Subcutaneous abdominal adipose tissue (tissue), 5 donors: ENCODE measurements around the gene MAPKAPK2.

Experiments used
- H3K27ac ChIP-seq: one replicate; pipeline ENCODE4 v1.7.0; 2013; ENCODE audit warnings: low read depth, mild to moderate bottlenecking, inconsistent platforms, low read length, moderate library complexity
- H3K27me3 ChIP-seq, 5 donors: one replicate each; pipeline ENCODE4 v1.7.0; 2013; ENCODE audit warnings: low read length in 5 of 5, inconsistent platforms in 1 of 5; ENCODE audit not compliant: control insufficient read depth in 5 of 5, insufficient read depth in 4 of 5
- H3K36me3 ChIP-seq, 5 donors: one replicate each; pipeline ENCODE4 v1.7.0; 2013; ENCODE audit warnings: low read length in 5 of 5; ENCODE audit not compliant: control insufficient read depth in 5 of 5, insufficient read depth in 5 of 5
- H3K4me1 ChIP-seq, 5 donors: one replicate each; pipeline ENCODE4 v1.7.0; 2013; ENCODE audit warnings: low read length in 5 of 5, mild to moderate bottlenecking in 3 of 5, moderate library complexity in 1 of 5; ENCODE audit not compliant: control insufficient read depth in 5 of 5, insufficient read depth in 5 of 5
- H3K4me3 ChIP-seq, 5 donors: one replicate each; pipeline ENCODE4 v1.7.0; 2013; ENCODE audit warnings: low read length in 5 of 5, low read depth in 1 of 5
- H3K9ac ChIP-seq, 5 donors: one replicate each; pipeline ENCODE4 v1.7.0; 2013; ENCODE audit warnings: low read length in 5 of 5, mild to moderate bottlenecking in 4 of 5, moderate library complexity in 3 of 5
- H3K9me3 ChIP-seq, 5 donors: one replicate each; pipeline ENCODE4 v1.7.0; 2013; ENCODE audit warnings: low read length in 5 of 5; ENCODE audit not compliant: control insufficient read depth in 5 of 5
- donor health status: healthy.
- donor health status: healthy.
- donor health status: healthy.
- donor health status: healthy.
- donor health status: healthy.

Gene MAPKAPK2

DNA sequence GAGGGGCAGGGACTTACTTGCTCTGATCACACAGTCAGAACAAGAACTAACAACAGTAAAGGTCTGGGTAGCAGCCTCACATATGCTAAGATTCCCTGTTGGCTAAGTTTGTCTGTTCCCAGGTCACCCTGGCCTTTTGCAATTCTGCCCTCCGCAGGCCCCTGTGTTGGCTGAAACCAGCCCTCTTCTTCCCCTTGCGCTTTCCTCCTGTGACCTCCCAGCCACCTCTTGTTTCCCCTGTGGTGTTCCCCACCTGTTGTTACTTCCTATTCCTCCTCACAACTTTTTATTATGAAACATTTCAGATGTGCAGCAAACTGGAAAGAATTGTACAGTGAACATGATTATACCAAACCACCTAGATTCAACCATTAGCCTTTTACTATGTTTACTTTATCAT lies 23.4 kb downstream of the MAPKAPK2 start:
- H3K9ac ChIP-seq, result no peak overlapping the region
- no peak overlapping the region for H3K4me3 ChIP-seq
- H3K4me1 ChIP-seq, result peaks cover 27 to 71% (median 58%) of the 10 kb centered on the region in 5 donors
- H3K27ac ChIP-seq, result peak overlapping the region; percentile 33
- H3K36me3 ChIP-seq, result no peaks in the 10 kb centered on the region
- no peaks in the 10 kb centered on the region for H3K27me3 ChIP-seq
- H3K9me3 ChIP-seq, result no peaks in the 10 kb centered on the region

DNA sequence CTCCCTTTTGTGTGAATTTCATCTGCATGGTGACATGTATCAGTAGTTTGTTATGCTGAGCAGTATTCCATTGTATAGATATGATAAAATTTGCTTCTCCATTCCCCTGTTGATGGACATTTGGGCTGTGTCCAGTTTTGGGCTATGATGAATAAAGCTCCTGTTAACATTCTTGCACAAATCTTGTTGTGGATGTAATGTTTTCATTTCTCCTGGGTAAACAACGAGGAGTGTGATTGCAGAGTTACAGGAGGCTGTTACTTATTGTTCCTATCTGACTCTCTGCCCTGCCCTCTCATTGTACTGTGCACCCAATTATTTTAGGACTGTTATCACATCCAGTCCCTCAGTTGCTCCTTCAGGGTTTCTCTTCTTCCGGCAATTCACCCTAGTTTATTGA lies 24.2 kb downstream of the MAPKAPK2 start:
- H3K27me3 ChIP-seq, result no peaks in the 10 kb centered on the region
- H3K36me3 ChIP-seq, result no peaks in the 10 kb centered on the region
- H3K4me1 ChIP-seq, result peaks cover 26 to 71% (median 55%) of the 10 kb centered on the region in 5 donors
- no peak overlapping the region for H3K9ac ChIP-seq
- no peak overlapping the region for H3K4me3 ChIP-seq
- H3K9me3 ChIP-seq, result no peaks in the 10 kb centered on the region
- H3K27ac ChIP-seq, result no peak overlapping the region

DNA sequence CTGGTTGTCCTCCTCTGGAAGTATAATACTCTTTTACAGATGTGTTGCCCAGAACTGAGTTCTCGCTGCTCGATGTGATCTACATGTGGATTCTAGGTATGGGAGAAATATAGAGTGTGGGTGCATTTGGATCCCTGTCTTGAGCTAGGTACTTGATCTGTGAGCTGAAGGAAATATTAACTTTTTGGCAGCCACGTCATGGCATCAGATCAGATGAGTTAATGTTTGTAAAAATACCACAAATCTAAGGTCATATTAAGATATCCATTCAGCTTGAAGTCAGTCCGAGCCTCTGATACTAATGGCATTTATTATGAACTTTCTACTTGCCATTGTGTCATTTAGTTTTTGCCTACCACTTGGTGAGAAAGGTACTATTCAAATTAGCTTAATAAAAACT lies 24.6 kb downstream of the MAPKAPK2 start:
- no peak overlapping the region for H3K9ac ChIP-seq
- no peaks in the 10 kb centered on the region for H3K9me3 ChIP-seq
- no peaks in the 10 kb centered on the region for H3K36me3 ChIP-seq
- no peak overlapping the region for H3K4me3 ChIP-seq
- peaks cover 26 to 71% (median 58%) of the 10 kb centered on the region in 5 donors for H3K4me1 ChIP-seq
- H3K27ac ChIP-seq, result no peak overlapping the region
- H3K27me3 ChIP-seq, result no peaks in the 10 kb centered on the region

DNA sequence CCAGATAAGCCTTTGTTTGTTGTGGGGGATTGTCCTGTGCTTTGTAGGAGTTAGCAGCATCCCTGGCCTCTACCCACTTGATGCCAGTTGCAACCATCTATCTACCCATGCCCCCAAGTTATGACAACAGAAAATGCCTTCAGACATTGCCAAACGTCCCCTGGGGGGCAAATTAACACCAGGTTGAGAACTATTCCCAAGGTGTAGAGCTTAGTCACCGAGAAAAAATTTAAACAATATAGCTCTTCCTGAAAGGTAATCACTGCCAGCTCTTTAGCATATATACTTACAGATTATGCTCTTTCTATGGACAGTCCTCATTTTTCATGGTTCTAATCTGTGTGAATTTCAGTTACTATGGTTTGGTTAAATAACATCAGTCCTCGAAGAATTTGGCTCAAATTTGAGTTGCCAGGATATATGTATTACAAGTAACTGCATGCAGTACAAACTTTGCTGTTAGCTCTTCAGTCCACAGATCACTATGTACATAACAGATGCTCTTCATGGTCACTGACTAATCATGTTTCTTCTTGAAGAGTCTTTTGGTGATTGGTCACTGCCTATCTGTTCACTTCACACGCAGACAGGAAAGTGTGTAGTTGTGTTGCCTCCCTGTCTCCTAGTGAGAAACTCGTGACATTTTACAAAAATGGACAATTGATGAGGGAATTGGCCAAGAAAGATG lies 25.2 kb downstream of the MAPKAPK2 start:
- Histone ChIP-seq H3K27me3 (no peaks in the 10 kb centered on the region), H3K36me3 (no peaks in the 10 kb centered on the region), H3K27ac (no peak overlapping the region), H3K4me3 (no peak overlapping the region), H3K9me3 (no peaks in the 10 kb centered on the region), H3K4me1 (peaks cover 24 to 71% (median 60%) of the 10 kb centered on the region in 5 donors), H3K9ac (no peak overlapping the region)

DNA sequence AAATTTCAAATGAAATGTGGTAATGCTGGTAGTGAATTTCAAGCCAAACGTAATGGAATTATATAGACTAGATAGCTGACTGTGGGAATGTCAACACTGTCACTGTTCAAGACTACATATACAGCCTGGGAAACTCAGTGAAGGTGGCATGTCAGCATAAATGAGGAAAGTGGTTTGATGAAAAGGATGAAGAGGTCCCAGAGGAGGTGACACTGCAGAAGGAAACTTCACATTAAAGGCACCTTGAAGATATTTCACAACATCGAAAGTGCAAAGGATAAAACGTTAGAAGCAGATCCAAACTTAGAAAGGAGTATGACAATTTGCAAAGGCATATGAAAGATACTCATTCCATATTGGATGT lies 25.7 kb downstream of the MAPKAPK2 start:
- Histone ChIP-seq H3K4me3 (no peak overlapping the region), H3K9ac (no peak overlapping the region), H3K36me3 (no peaks in the 10 kb centered on the region), H3K27ac (no peak overlapping the region), H3K9me3 (no peaks in the 10 kb centered on the region), H3K27me3 (no peaks in the 10 kb centered on the region), H3K4me1 (peaks cover 24 to 71% (median 60%) of the 10 kb centered on the region in 5 donors)

DNA sequence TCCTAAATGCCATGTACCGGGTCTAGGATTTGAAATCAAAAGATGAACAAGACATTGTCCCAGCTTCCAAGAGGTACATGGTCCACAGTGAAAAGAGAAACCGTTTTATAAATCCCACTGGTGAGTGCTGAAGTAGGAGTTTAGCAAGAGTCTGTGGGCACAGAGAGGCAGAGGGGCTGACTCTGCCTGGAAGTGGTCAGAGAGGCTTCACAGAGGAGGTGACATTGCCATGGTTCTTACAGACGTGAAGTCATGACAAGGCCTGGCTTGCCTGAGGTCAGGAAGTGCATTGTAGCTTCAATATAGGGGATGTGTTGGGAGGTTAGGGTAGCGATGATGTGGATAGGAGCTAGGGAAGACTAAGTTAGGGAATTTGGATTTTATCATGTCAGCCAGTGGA lies 28.4 kb downstream of the MAPKAPK2 start:
- Histone ChIP-seq H3K9ac (peak overlapping the region in 1 of 5 donors; percentile 21), H3K9me3 (no peaks in the 10 kb centered on the region), H3K27me3 (no peaks in the 10 kb centered on the region), H3K4me1 (peaks cover 8 to 68% (median 49%) of the 10 kb centered on the region in 5 donors), H3K27ac (no peak overlapping the region), H3K36me3 (no peaks in the 10 kb centered on the region), H3K4me3 (no peak overlapping the region)

DNA sequence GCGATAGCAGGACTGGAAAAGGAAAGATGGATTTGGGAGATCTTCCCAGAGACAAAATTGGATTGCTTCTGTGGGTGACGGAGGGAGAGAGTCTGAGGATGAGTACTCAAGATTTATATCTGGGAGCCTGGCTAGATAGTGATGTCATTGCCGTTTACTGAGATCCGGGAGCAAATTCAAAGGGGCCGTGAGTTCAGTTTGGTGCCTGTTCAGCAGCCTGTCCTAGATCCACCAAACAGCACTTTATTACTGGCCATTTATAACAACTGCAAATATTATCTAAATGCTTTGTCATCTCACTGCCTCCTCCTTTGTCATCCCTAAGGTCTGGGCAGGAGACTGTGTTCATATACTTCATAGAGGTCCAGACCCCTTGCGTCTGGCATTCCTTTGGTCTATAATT lies 29.2 kb downstream of the MAPKAPK2 start:
- Histone ChIP-seq H3K9me3 (no peaks in the 10 kb centered on the region), H3K4me3 (no peak overlapping the region), H3K27ac (no peak overlapping the region), H3K27me3 (no peaks in the 10 kb centered on the region), H3K36me3 (no peaks in the 10 kb centered on the region), H3K4me1 (peaks cover 8 to 59% (median 42%) of the 10 kb centered on the region in 5 donors), H3K9ac (no peak overlapping the region)

DNA sequence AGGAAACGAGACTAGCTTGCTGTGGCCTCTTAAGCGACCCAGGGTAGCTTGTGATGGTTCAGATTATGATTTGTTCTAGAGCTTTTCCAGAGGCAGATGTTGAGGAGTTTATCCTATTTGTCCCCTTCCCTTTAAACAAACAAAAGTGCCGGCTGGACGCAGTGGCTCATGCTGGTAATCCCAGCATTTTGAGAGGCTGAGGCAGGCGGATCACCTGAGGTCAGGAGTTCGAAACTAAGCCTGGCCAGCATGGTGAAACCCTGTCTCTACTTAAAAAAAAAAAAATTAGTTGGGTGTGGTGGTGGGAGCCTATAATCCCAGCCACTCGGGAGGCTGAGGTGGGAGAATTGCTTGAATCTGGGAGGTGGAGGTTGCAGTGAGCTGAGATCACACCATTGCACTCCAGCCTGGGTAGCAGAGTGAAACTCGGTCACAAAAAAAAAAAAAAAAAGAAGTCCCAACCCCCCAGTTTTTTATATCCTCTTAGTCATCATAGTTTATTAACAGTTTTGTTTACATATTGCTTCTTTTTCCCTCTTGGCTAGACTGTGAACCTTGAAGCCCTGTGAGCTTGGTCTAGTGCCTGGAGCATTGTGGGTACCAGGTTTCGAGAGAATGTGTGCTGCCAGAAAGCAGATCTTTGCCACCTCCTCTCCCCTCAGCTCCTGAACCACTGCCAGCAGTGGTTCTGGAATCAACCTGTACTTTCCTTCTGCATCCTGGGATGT lies 29.8 kb downstream of the MAPKAPK2 start:
- Histone ChIP-seq H3K36me3 (no peaks in the 10 kb centered on the region), H3K9me3 (no peaks in the 10 kb centered on the region), H3K9ac (peak overlapping the region in 1 of 5 donors; percentile 39), H3K27ac (peak overlapping the region; percentile 29), H3K4me3 (no peak overlapping the region), H3K4me1 (peaks cover 6 to 53% (median 36%) of the 10 kb centered on the region in 5 donors), H3K27me3 (no peaks in the 10 kb centered on the region)

DNA sequence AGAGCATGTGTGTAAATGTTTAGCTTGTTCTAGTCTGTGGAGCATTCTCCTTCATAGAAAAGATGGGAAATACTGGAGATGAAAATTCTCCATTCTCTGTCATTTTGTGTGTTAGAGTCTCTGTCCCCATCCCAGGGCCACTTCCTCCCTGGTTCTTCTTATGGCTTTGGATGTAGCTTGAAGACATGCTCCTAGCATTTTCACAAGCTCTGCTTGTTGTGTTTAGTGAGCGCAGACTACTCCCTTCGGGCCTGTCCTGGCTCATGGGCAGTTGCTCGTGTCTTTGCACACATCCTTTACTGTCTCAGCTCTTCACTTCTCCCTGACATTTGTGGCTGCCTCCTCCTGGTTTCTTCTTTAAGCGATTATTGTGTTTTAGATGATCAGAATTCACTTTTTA lies 30.4 kb downstream of the MAPKAPK2 start:
- H3K27ac ChIP-seq, result peak overlapping the region; percentile 29
- no peaks in the 10 kb centered on the region for H3K36me3 ChIP-seq
- H3K9me3 ChIP-seq, result no peaks in the 10 kb centered on the region
- peaks cover 6 to 48% (median 32%) of the 10 kb centered on the region in 5 donors for H3K4me1 ChIP-seq
- peak overlapping the region in 1 of 5 donors; percentile 39 for H3K9ac ChIP-seq
- H3K4me3 ChIP-seq, result no peak overlapping the region
- no peaks in the 10 kb centered on the region for H3K27me3 ChIP-seq

DNA sequence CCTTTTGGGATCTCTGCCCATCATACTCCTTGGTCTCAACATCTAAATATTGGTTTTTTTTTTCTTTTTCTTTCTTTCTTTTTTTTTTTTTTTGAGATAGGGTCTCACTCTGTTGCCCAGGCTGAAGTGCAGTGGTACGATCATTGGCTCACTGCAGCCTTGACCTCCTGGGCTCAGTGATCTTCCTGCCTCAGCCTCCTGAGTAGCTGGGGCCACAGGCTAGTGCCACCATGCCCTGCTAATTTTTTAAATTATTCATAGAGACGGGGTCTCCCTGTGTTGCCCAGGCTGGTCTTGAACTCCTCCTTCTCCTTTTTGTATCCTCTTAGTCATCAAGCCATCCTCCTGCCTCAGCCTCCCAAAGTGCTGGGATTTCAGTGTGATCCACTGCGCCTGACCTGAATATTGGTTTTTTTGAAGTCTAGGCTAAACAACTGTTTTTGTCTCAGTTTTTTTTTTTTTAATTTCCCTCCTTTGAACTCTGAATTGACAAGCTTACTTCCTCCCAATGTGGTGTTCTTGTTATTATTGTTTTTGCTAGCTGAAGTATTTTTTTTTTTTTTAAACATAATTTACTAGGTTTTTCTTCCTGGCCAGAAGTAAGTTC lies 30.9 kb downstream of the MAPKAPK2 start:
- Histone ChIP-seq H3K4me3 (no peak overlapping the region), H3K27ac (peak overlapping the region; percentile 29), H3K4me1 (peaks cover 6 to 46% (median 32%) of the 10 kb centered on the region in 5 donors), H3K9ac (no peak overlapping the region), H3K27me3 (no peaks in the 10 kb centered on the region), H3K9me3 (no peaks in the 10 kb centered on the region), H3K36me3 (no peaks in the 10 kb centered on the region)
